Hippocampal formation (tissue), 2 donors: ENCODE results near the gene NCF1.
"Not testable (repeated sequence)": the region's sequence is repeated elsewhere in the genome, so short reads cannot be mapped to it uniquely, and the experiment has no call there.

Experiments used
- DNase-seq, 2 donors: peaks; one replicate each; lab custom pipeline; 2025; lab: John Stamatoyannopoulos, UW

The NCF1 gene

GRCh38 chr7:74773760-74774750, at the start of gene NCF1:
Gene NCF1, plus strand, starts transcription at chr7:74774011. Its CDS starts 21 bp downstream, at chr7:74774032.
- DNase-seq = not testable (repeated sequence)

DNA sequence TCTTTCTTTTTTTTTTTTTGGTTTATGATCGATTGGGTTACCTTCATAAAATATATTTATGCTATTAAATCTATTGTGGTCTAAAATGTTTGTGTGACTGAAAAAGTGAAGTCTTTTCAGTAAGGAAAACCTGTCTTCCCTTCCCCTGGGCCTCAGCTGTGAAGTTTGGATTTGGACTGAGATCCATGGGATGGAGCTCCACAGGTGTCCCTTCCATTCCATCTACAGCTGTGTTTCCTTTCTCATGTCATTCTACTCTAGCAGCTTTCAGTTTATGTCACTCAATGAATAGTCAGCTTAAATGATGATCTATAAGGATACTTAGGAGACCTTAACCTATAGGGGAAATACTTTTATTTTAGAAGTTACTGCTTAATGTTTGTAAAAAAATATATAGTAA, 48.0 kb upstream of the NCF1 start:
- no peak for DNase-seq

DNA sequence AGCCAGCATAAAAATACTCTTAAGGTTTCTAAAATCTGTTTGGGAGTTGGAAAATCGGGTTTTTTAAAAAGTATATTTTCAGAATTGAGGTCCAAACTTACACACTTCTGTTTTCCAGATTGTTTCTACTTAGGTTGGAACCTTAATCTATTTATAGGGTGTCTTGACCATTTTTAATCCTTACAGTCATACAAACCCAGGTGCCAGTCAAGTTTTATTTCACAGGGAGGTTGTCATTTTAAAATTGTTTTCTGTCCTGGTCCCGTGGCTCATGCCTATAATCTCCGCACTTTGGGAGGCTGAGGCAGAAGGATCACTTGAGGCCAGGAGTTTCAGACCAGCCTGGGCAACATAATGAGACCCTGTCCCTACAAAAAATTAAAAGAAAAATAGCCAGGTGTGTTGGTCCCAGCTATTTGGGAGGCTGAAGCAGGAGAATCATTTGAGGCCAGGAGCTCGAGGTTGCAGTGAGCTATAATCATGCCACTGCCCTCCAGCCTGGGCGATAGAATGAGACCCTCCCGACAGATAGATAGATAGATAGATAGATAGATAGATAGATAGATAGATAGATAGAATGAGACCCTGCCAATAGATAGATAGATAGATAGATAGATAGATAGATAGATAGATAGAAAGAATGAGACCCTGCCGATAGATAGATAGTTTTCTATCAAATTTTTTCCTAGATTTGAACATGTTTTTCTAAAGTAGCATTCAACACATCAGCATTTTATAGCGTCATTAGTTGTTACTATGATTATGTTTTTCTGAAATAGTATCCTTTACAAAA, 47.3 kb upstream of the NCF1 start:
- DNase-seq = no peak

DNA sequence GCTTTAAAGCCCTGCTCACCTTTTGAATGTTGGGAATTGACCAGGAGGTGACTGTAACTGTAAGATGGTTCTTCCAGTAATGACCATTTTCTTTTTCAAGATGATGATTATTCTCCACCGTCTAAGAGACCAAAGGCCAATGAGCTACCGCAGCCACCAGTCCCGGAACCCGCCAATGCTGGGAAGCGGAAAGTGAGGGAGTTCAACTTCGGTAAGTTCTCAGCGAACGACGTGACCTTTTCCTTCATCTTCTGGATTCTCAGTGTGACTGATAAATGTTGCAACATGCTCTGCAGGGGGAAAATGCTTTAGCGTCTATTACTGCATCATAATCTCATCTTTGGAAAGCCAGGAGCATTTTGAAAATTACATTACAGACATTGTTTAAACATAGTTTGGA, 45.1 kb upstream of the NCF1 start:
- DNase-seq = not testable (repeated sequence)

- DNase-seq = not testable (repeated sequence)
These were observed 43.6 kb upstream of the NCF1 start for GRCh38 chr7:74730186-74730585.

GRCh38 chr7:74739974-74740703, 33.7 kb upstream of the NCF1 start:
- DNase-seq = not testable (repeated sequence)

DNA sequence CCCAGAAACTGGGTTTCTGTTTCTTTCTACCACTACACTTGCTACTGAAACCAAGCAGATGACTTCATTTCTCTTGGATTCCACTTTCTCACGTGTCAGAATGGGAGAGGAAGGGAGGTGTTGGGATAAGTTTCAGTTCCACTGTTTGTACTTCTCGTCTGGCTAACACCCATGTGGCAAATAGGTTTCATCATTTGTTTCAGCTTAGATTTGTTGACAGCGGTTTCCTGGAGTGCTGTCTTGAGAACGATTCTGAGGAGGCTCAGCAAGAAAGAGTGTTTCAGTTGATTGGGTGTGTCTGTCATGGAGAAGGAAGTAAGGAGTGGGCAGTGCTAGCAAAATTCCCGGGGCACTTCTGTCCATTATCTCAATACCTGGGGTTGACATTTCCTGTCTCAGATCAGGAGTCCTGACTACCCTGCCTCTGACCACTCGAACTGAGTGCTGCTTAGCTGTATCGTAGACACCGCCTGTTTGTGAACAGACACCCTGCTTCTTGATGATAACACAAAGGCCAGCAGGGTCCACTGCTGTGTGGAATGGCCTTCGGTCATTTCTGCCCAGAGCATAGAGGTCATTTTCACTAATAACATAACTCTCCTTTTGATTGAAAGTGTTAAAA, 29.8 kb upstream of the NCF1 start:
- DNase-seq = not testable (repeated sequence)

- not testable (repeated sequence) for DNase-seq
These were observed 19.8 kb upstream of the NCF1 start for GRCh38 chr7:74753921-74754482.

- not testable (repeated sequence) for DNase-seq
These were observed 17.1 kb upstream of the NCF1 start for GRCh38 chr7:74756673-74757072.

DNA sequence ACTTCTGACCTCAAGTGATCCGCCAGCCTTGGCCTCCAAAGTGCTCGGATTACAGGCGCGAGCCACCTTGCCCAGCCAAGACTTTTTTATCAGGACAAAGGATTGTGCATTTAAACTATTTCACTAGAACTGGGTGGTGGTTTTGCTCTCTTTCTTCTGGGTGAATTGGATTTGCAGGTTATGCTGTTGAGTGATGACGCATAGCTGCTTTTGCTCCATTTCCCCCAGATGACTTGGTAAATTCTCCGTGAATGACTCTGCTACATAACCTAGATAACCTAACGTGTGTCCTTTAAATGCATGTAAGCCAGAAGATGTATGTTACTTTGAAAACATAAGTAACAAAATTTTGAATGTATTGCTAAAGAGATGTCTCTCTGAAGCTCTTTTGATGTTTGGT, 15.5 kb upstream of the NCF1 start:
- not testable (repeated sequence) for DNase-seq

GRCh38 chr7:74758982-74759381, 14.8 kb upstream of the NCF1 start:
- not testable (repeated sequence) for DNase-seq

- DNase-seq = not testable (repeated sequence)
These were observed 8.4 kb upstream of the NCF1 start for GRCh38 chr7:74765205-74765918.

DNA sequence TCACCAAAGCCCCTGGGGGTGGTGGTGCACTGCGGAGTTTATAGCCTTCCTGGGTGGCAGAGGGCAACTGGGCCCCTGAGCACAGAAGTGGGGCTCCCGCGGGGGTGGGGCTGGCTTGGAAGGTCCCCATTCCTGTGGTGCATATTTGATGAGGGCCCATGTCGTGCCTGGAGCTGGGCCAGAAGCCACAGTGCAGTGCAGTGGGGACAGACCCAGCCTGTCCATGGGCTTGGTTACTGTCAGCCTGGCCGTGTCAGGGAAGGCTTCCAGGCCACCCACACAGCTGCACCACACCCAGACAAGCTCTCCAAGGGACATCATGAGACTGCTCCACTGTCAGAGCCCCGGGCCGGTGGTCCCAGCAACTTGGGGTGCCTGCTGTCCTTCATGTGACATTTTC, 7.3 kb upstream of the NCF1 start:
- DNase-seq = not testable (repeated sequence)

DNA sequence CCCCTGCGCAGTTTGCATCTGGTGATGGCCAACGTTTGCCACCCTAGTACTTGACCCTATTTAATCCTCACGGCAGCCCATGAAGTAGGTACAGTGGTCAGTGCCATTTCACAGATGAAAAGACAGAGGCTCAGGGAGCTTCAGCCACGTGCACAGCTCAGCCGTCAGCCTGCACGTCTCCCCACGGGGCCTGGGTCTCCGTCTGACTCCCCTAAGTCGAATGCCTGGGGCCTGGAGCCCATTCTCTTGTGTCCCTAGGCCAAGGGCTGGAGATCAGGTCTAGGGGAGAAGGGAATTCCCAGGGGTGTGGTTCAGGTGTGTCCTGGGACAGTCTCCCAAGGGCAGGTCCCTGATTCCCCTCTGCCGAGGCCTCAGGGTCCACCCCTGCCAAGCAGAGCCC, 6.8 kb upstream of the NCF1 start:
- not testable (repeated sequence) for DNase-seq

GRCh38 chr7:74770062-74770461, 3.7 kb upstream of the NCF1 start:
- not testable (repeated sequence) for DNase-seq

DNA sequence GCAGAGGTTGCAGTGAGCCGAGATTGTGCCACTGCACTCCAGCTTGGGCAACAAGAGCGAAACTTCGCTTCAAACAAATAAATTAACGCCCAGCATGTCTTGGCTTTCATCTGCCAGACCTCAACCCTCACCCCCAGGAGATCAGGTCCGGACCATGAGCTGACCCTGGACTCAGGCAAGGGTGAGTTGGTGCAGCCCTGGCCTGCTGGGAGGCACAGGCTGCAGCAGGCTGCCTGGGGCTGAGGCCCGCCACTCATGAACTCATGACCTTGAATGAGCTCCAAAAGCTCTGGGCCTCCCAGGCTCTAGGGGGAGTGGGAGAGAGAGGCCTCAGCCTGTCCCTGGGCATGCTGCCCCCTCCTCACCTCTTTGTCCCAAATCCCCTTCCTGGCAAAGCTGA, 1.7 kb upstream of the NCF1 start:
- DNase-seq = not testable (repeated sequence)

DNA sequence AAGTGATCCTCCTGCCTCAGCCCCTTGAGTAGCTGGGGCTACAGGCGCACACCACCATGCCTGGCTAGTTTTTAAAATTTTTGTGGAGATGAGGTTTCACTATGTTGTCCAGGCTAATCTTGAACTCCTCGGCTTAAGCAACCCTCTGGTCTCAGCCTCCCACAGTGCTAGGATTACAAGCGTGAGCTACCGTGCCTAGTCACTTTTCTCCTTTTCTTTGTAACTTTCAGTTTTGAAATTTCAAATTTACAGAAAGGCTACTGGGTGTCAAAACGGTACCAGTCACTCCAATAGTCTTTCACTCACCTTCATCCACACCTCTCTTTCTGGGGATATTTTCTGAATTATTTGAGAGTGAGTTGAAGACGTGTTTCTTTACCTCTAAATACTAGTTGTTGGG, 1.3 kb downstream of the NCF1 start:
- not testable (repeated sequence) for DNase-seq

DNA sequence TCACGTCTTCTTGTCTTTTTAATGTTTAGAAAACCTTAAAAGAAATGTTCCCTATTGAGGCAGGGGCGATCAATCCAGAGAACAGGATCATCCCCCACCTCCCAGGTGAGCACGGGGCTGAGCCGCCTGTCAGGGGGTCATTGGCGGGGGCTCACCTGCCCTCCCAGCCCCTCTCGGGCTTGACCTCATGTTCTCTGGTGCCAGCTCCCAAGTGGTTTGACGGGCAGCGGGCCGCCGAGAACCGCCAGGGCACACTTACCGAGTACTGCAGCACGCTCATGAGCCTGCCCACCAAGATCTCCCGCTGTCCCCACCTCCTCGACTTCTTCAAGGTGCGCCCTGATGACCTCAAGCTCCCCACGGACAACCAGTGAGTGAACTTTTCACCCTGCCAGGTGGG, 5.2 kb downstream of the NCF1 start:
- not testable (repeated sequence) for DNase-seq

DNA sequence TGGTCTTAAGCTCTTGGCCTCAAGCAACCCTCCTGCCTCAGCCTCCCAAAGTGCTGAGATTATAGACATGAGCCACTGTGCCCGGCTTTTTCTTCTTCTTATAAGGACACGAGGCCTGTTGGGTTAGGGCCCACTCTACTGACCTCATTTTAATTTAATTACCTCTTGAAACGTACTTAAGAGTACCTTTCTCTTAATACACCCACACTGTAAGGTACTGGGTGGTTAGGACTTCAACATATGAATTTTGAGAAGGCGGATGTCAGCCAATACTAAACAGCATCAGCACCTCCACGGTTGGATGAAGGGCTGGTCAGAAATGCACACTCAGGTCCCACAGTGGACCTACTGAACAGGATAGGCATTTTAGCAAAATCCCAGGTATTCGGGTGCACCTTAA, 7.9 kb downstream of the NCF1 start:
- DNase-seq = not testable (repeated sequence)

GRCh38 chr7:74783595-74783994, 9.8 kb downstream of the NCF1 start:
- not testable (repeated sequence) for DNase-seq
